Measurements from ENCODE around the gene GNG12.

- TF ChIP-seq POLR2AphosphoS5 (IDR thresholded peaks at IDR 0.05; ENCODE audit: low read depth, low read length) (no peak), POLR2A (IDR thresholded peaks at IDR 0.05; ENCODE audit: low read depth, low read length) (no peak), POU2F2 (IDR thresholded peaks at IDR 0.05; ENCODE audit: low read depth, low read length) (no peak), TAF1 (IDR thresholded peaks at IDR 0.05; ENCODE audit: low read depth, low read length) (no peak), SPI1 (IDR thresholded peaks at IDR 0.05; ENCODE audit: low read depth, low read length) (no peak)
Observed at GRCh38 chr1:67668660-67669059, 164.6 kb downstream of the GNG12 start.

Data from GM12891 (cell line).